ENCODE data around the gene AHNAK.

The AHNAK gene

GRCh38 chr11:62573592-62574362 lies 27.2 kb upstream of the AHNAK start, which contains the start of gene EEF1G (continued):
- TF ChIP-seq HIC1 (tag by site-specific recombination; IDR thresholded peaks at IDR 0.05) (no peak), REST (tag by site-specific recombination; IDR thresholded peaks at IDR 0.05) (peak; percentile 38; the same call in 1 of the 2 replicates), WT1 (tag by site-specific recombination; IDR thresholded peaks at IDR 0.05) (0 out of 2 replicates have a peak, but pooled peaks have one; percentile 20), ZSCAN4 (tag by site-specific recombination; IDR thresholded peaks at IDR 0.05) (no peak), ZNF362 (tag by site-specific recombination; IDR thresholded peaks at IDR 0.05) (no peak), KLF7 (tag by site-specific recombination; IDR thresholded peaks at IDR 0.05; ENCODE audit: borderline replicate concordance) (no peak; the same call in 1 of the 2 replicates), ELK4 (IDR thresholded peaks at IDR 0.05; ENCODE audit: borderline replicate concordance, low read depth, low read length) (no peak), SP2 (tag by site-specific recombination; IDR thresholded peaks at IDR 0.05) (peak; percentile 85), ZFP69B (tag by site-specific recombination; IDR thresholded peaks at IDR 0.05) (0 out of 2 replicates have a peak, but pooled peaks have one; percentile 37), ZNF280C (tag by site-specific recombination; IDR thresholded peaks at IDR 0.05) (no peak), OVOL3 (tag by site-specific recombination; IDR thresholded peaks at IDR 0.05) (no peak), GLI2 (tag by site-specific recombination; IDR thresholded peaks at IDR 0.05; ENCODE audit: borderline replicate concordance, low read depth) (no peak), CTCF (tag by site-specific recombination; IDR thresholded peaks at IDR 0.05) (no peak), ZBTB7A (tag by site-specific recombination; IDR thresholded peaks at IDR 0.05; ENCODE audit: low read depth) (0 out of 2 replicates have a peak, but pooled peaks have one; percentile 63), ZNF704 (tag by site-specific recombination; IDR thresholded peaks at IDR 0.05) (no peak), ZNF571 (tag by site-specific recombination; IDR thresholded peaks at IDR 0.05) (no peak), GLI4 (tag by site-specific recombination; IDR thresholded peaks at IDR 0.05) (0 out of 2 replicates have a peak, but pooled peaks have one; percentile 32), TCF7L2 (IDR thresholded peaks at IDR 0.05; ENCODE audit: borderline replicate concordance, low read depth, low read length) (no peak)

All from HEK293 (cell line).